Activated CD8-positive, alpha-beta memory T cell treated with anti-CD3 and anti-CD28 coated beads for 1 hour (primary cell): ENCODE results near the gene DNAJC18.
"Not testable (repeated sequence)": the region's sequence is repeated elsewhere in the genome, so short reads cannot be mapped to it uniquely, and the experiment has no call there.

Experiments
- DNase-seq, 2 donors: peaks; one replicate each; pipeline ENCODE4 v3.0.0-alpha.2; 2020; ENCODE audit warnings: low read depth in 1 of 2; ENCODE audit errors: extremely low read depth in 1 of 2

DNAJC18 gene

GRCh38 chr5:139389701-139390638, 49.4 kb downstream of the DNAJC18 start, which contains the start of gene MZB1:
Gene MZB1 (minus strand): TSS chr5:139389913. CDS start chr5:139389856, 57 bp downstream.
- DNase-seq, result peak in 1 of 2 donors; percentile 33

GRCh38 chr5:139388198-139388821, 51.0 kb downstream of the DNAJC18 start:
- no peak for DNase-seq

GRCh38 chr5:139387611-139388197, 51.6 kb downstream of the DNAJC18 start:
- DNase-seq, result no peak

- DNase-seq, result not testable (repeated sequence)
These were observed 52.4 kb downstream of the DNAJC18 start for GRCh38 chr5:139386956-139387355.

GRCh38 chr5:139386050-139386438, 53.3 kb downstream of the DNAJC18 start:
- no peak for DNase-seq

GRCh38 chr5:139385061-139386049, 54.0 kb downstream of the DNAJC18 start:
- DNase-seq, result no peak

- DNase-seq, result no peak
These were observed 54.7 kb downstream of the DNAJC18 start for GRCh38 chr5:139384591-139385051.

- DNase-seq, result no peak
These were observed 55.2 kb downstream of the DNAJC18 start for GRCh38 chr5:139383993-139384590.

- DNase-seq, result no peak
These were observed 55.9 kb downstream of the DNAJC18 start, which contains the start of gene SLC23A1 for GRCh38 chr5:139383275-139383992. Gene SLC23A1 (minus strand): TSS chr5:139383297. CDS start chr5:139383253, 44 bp downstream.

- no peak for DNase-seq
These were observed 56.5 kb downstream of the DNAJC18 start for GRCh38 chr5:139382807-139383206.

GRCh38 chr5:139381837-139382761, 57.2 kb downstream of the DNAJC18 start:
- DNase-seq, result no peak

- DNase-seq, result no peak
These were observed 59.5 kb downstream of the DNAJC18 start for GRCh38 chr5:139379626-139380449.

- no peak for DNase-seq
These were observed 60.4 kb downstream of the DNAJC18 start for GRCh38 chr5:139378941-139379361.

GRCh38 chr5:139378101-139378825, 61.1 kb downstream of the DNAJC18 start:
- DNase-seq, result no peak

GRCh38 chr5:139377226-139377625, 62.1 kb downstream of the DNAJC18 start:
- no peak for DNase-seq

GRCh38 chr5:139376364-139376763, 63.0 kb downstream of the DNAJC18 start:
- no peak for DNase-seq
